ENCODE measurements around the gene KLHDC7B. TPM values are rescaled to one million over a fixed set of nuclear protein-coding genes. Genes with fewer than 3 reads are reported as not detected.

KLHDC7B gene
- total RNA-seq, 1 experiment from 2014 or later = 4.5 TPM

- no peak overlapping the region for H3K9ac ChIP-seq (ENCODE audit: low read length)
- DNase-seq = no peak
- no peak overlapping the region for H3K27ac ChIP-seq (ENCODE audit: low read length)
- H3K79me2 ChIP-seq (ENCODE audit: low read length) = peaks cover 3% of the 10 kb centered on the region; the same call in 1 of the 2 replicates
- no peak overlapping the region for H2AFZ ChIP-seq (ENCODE audit: low read length)
- no peak overlapping the region for H3K4me3 ChIP-seq (ENCODE audit: low read length)
- H3K4me1 ChIP-seq (ENCODE audit: low read length) = no peaks in the 10 kb centered on the region
- no peaks in the 10 kb centered on the region for H3K27me3 ChIP-seq (ENCODE audit: low read length)
- H3K9me3 ChIP-seq (ENCODE audit: low read length) = no peaks in the 10 kb centered on the region
- H3K4me2 ChIP-seq (ENCODE audit: low read depth, low read length, poor library complexity, severe bottlenecking) = no peak overlapping the region
- H3K9me2 ChIP-seq (replicated peaks; ENCODE audit: insufficient read depth, low read length) = no peaks in the 10 kb centered on the region
- H4K20me1 ChIP-seq (ENCODE audit: insufficient read depth, low read depth, low read length) = no peaks in the 10 kb centered on the region
- peaks cover 23% of the 10 kb centered on the region for H3K36me3 ChIP-seq (ENCODE audit: insufficient read depth, low read length)
These were observed 29.8 kb downstream of the KLHDC7B start for GRCh38 chr22:50575426-50575941.

- H3K9me3 ChIP-seq (ENCODE audit: low read length) = no peaks in the 10 kb centered on the region
- no peak overlapping the region for H3K4me3 ChIP-seq (ENCODE audit: low read length)
- no peak overlapping the region for H2AFZ ChIP-seq (ENCODE audit: low read length)
- H3K4me2 ChIP-seq (ENCODE audit: low read depth, low read length, poor library complexity, severe bottlenecking) = no peak overlapping the region
- H3K27me3 ChIP-seq (ENCODE audit: low read length) = no peaks in the 10 kb centered on the region
- DNase-seq = no peak
- H3K79me2 ChIP-seq (ENCODE audit: low read length) = peaks cover 7% of the 10 kb centered on the region
- no peak overlapping the region for H3K9ac ChIP-seq (ENCODE audit: low read length)
- H3K36me3 ChIP-seq (ENCODE audit: insufficient read depth, low read length) = peaks cover 19% of the 10 kb centered on the region
- peaks cover 2% of the 10 kb centered on the region for H3K4me1 ChIP-seq (ENCODE audit: low read length)
- H3K27ac ChIP-seq (ENCODE audit: low read length) = no peak overlapping the region
- no peaks in the 10 kb centered on the region for H4K20me1 ChIP-seq (ENCODE audit: insufficient read depth, low read depth, low read length)
- no peaks in the 10 kb centered on the region for H3K9me2 ChIP-seq (replicated peaks; ENCODE audit: insufficient read depth, low read length)
These were observed 30.4 kb downstream of the KLHDC7B start for GRCh38 chr22:50576070-50576469.

DNA sequence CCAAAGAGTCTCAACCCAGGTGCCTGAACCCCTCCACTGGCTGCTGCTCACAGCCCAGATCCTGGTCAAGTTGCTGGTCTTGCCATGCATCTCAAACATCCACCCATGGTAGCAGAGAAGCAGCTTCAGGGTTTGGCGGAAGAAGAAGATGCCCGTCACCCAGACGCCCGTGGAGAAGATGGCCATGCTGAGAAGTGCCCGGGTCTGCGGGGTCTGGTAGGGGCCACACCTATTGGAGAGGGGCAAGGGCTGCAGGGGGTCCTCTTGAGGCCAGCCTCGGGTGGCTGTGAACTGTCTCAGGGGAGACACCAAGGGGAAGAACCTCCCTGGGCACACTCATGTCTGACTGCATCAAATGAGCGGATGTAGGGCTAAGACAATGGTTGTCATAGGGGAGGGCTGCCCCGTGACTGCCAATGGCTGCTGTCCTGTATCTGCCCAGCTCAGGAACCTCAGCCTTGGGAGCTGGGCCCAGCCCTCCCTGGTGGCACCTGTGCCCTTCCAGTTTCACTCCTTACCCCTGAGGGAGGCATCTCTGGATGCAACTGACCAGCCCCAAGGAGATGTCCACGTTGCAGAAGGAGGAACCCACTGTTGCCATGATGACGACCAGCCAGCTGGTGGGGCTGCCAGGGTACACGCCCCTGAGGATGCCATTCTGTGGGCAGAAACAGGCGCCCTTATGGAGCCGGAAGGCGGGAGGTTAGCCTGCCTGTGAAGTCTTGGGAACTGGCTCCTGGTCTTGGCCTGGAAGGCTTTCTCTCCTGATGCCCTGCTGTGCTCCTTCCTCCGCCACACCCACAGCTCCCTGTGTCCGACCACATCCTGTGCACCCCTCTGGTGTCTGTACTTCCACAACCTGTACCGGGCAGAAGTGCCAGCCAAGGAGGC, 31.4 kb downstream of the KLHDC7B start:
- no peak for DNase-seq
- no peaks in the 10 kb centered on the region for H3K9me2 ChIP-seq (replicated peaks; ENCODE audit: insufficient read depth, low read length)
- no peak overlapping the region for H3K27ac ChIP-seq (ENCODE audit: low read length)
- no peak overlapping the region for H3K4me3 ChIP-seq (ENCODE audit: low read length)
- no peak overlapping the region for H2AFZ ChIP-seq (ENCODE audit: low read length)
- no peaks in the 10 kb centered on the region for H3K27me3 ChIP-seq (ENCODE audit: low read length)
- no peaks in the 10 kb centered on the region for H4K20me1 ChIP-seq (ENCODE audit: insufficient read depth, low read depth, low read length)
- H3K36me3 ChIP-seq (ENCODE audit: insufficient read depth, low read length) = peaks cover 16% of the 10 kb centered on the region; the same call in 1 of the 2 replicates
- H3K4me2 ChIP-seq (ENCODE audit: low read depth, low read length, poor library complexity, severe bottlenecking) = no peak overlapping the region
- H3K9me3 ChIP-seq (ENCODE audit: low read length) = no peaks in the 10 kb centered on the region
- peaks cover 17% of the 10 kb centered on the region for H3K79me2 ChIP-seq (ENCODE audit: low read length)
- no peak overlapping the region for H3K9ac ChIP-seq (ENCODE audit: low read length)
- H3K4me1 ChIP-seq (ENCODE audit: low read length) = peaks cover 11% of the 10 kb centered on the region

DNA sequence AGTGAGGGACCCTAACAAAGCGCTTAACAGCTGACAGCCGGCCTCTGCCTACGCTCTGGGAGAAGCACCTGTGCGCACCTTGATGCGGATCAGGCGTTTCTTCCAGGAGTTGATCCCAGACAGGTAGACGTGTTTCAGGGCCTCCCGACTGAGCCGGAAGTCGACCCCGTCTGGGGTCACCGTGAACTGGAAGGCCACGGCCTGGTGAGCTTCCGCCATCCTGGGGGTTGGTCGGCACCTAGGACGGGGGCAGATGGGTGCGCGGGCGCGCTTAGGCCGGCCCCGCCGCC, 31.9 kb downstream of the KLHDC7B start:
- DNase-seq = no peak
- Histone ChIP-seq H3K4me1 (ENCODE audit: low read length) (peaks cover 11% of the 10 kb centered on the region), H3K4me2 (ENCODE audit: low read depth, low read length, poor library complexity, severe bottlenecking) (no peak overlapping the region), H3K79me2 (ENCODE audit: low read length) (peaks cover 18% of the 10 kb centered on the region), H4K20me1 (ENCODE audit: insufficient read depth, low read depth, low read length) (no peaks in the 10 kb centered on the region), H3K36me3 (ENCODE audit: insufficient read depth, low read length) (peaks cover 16% of the 10 kb centered on the region; the same call in 1 of the 2 replicates), H3K27me3 (ENCODE audit: low read length) (no peaks in the 10 kb centered on the region), H3K9me3 (ENCODE audit: low read length) (no peaks in the 10 kb centered on the region), H3K4me3 (ENCODE audit: low read length) (no peak overlapping the region), H3K27ac (ENCODE audit: low read length) (no peak overlapping the region), H2AFZ (ENCODE audit: low read length) (no peak overlapping the region), H3K9me2 (replicated peaks; ENCODE audit: insufficient read depth, low read length) (no peaks in the 10 kb centered on the region), H3K9ac (ENCODE audit: low read length) (no peak overlapping the region)

DNA sequence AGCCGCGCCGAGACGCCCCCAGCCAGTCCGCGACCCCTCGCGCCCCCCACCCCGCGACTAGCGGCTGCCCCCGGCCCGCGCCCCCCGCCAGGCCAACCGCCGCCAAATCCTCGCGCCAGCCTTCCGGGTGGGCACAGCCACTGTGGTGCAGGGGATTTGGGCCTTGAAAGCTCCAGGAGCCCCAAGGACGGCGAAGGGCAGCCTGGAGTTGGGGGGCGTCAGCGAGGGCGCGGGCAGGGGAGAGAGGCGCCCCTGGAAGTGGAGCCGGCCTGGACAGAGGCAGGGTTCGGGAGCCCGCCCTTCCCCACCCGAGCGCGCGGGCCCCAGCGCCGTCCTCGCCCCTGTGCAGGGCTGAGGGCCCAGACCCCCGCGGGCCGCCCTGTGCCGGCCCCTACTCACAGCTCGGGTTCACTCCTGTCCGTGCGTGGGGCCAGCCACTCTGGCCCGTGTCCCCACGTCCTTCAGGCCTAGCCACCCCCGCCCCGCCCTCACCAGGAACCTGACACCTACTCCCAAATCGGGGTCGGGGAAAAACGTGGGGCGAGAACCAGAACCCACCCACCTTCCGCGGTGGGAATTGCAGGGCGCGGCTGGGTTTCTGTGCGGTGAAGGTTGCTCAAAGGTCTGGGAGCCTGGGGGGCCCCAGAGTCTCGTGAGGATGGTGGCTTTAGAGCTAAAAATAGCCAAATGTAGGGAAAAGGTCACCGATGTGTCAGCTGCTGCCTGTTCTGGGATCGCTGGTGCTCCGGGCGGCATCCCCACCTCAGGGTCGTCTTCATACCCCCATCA, 32.5 kb downstream of the KLHDC7B start, which contains the start of gene CPT1B:
Gene CPT1B (minus strand): TSS at position 441 of the 789 bp plus-strand sequence. CDS start 512 bp downstream, outside the sequence.
- peaks cover 11% of the 10 kb centered on the region for H3K4me1 ChIP-seq (ENCODE audit: low read length)
- H3K79me2 ChIP-seq (ENCODE audit: low read length) = peaks cover 19% of the 10 kb centered on the region
- no peak for DNase-seq
- no peak within 1 kb of the TSS for H3K4me2 ChIP-seq (ENCODE audit: low read depth, low read length, poor library complexity, severe bottlenecking)
- peaks cover 16% of the 10 kb centered on the region; the same call in 1 of the 2 replicates for H3K36me3 ChIP-seq (ENCODE audit: insufficient read depth, low read length)
- no peak within 1 kb of the TSS for H3K9ac ChIP-seq (ENCODE audit: low read length)
- no peak within 1 kb of the TSS for H2AFZ ChIP-seq (ENCODE audit: low read length)
- H3K4me3 ChIP-seq (ENCODE audit: low read length) = no peak within 1 kb of the TSS
- H3K27me3 ChIP-seq (ENCODE audit: low read length) = no peaks in the 10 kb centered on the region
- no peaks in the 10 kb centered on the region for H3K9me3 ChIP-seq (ENCODE audit: low read length)
- no peaks in the 10 kb centered on the region for H4K20me1 ChIP-seq (ENCODE audit: insufficient read depth, low read depth, low read length)
- H3K27ac ChIP-seq (ENCODE audit: low read length) = no peak within 1 kb of the TSS
- no peaks in the 10 kb centered on the region for H3K9me2 ChIP-seq (replicated peaks; ENCODE audit: insufficient read depth, low read length)

GRCh38 chr22:50578776-50579310, 33.1 kb downstream of the KLHDC7B start:
- Histone ChIP-seq H3K27ac (ENCODE audit: low read length) (no peak overlapping the region), H3K4me3 (ENCODE audit: low read length) (no peak overlapping the region), H3K79me2 (ENCODE audit: low read length) (peaks cover 26% of the 10 kb centered on the region), H3K9me3 (ENCODE audit: low read length) (no peaks in the 10 kb centered on the region), H3K27me3 (ENCODE audit: low read length) (no peaks in the 10 kb centered on the region), H3K4me2 (ENCODE audit: low read depth, low read length, poor library complexity, severe bottlenecking) (no peak overlapping the region), H3K36me3 (ENCODE audit: insufficient read depth, low read length) (peaks cover 16% of the 10 kb centered on the region; the same call in 1 of the 2 replicates), H3K4me1 (ENCODE audit: low read length) (peaks cover 15% of the 10 kb centered on the region), H3K9me2 (replicated peaks; ENCODE audit: insufficient read depth, low read length) (no peaks in the 10 kb centered on the region), H2AFZ (ENCODE audit: low read length) (no peak overlapping the region), H4K20me1 (ENCODE audit: insufficient read depth, low read depth, low read length) (no peaks in the 10 kb centered on the region), H3K9ac (ENCODE audit: low read length) (no peak overlapping the region)
- no peak for DNase-seq

- H3K9me2 ChIP-seq (replicated peaks; ENCODE audit: insufficient read depth, low read length) = no peaks in the 10 kb centered on the region
- H3K27me3 ChIP-seq (ENCODE audit: low read length) = no peaks in the 10 kb centered on the region
- DNase-seq = no peak
- no peaks in the 10 kb centered on the region for H3K9me3 ChIP-seq (ENCODE audit: low read length)
- no peak overlapping the region for H3K9ac ChIP-seq (ENCODE audit: low read length)
- no peak overlapping the region for H3K4me3 ChIP-seq (ENCODE audit: low read length)
- peaks cover 32% of the 10 kb centered on the region for H3K79me2 ChIP-seq (ENCODE audit: low read length)
- peaks cover 16% of the 10 kb centered on the region; the same call in 1 of the 2 replicates for H3K36me3 ChIP-seq (ENCODE audit: insufficient read depth, low read length)
- H3K4me2 ChIP-seq (ENCODE audit: low read depth, low read length, poor library complexity, severe bottlenecking) = no peak overlapping the region
- no peak overlapping the region for H2AFZ ChIP-seq (ENCODE audit: low read length)
- peaks cover 18% of the 10 kb centered on the region for H3K4me1 ChIP-seq (ENCODE audit: low read length)
- H3K27ac ChIP-seq (ENCODE audit: low read length) = no peak overlapping the region
- no peaks in the 10 kb centered on the region for H4K20me1 ChIP-seq (ENCODE audit: insufficient read depth, low read depth, low read length)
These were observed 34.1 kb downstream of the KLHDC7B start for GRCh38 chr22:50579752-50580151.

All from Karpas-422 (cell line).